ENCODE data around the gene SLC12A1. TPM values are rescaled to one million over a fixed set of nuclear protein-coding genes. Genes with fewer than 3 reads are reported as not detected.

SLC12A1 gene
- total RNA-seq, 1 donor from 2014 or later: not detected

GRCh38 chr15:48304398-48304797 lies 98.3 kb downstream of the SLC12A1 start:
- H3K4me2 ChIP-seq: no peak overlapping the region
- Mint-ChIP-seq H3K4me3 (no peak overlapping the region), H3K4me1 (peaks cover 27% of the 10 kb centered on the region), H3K27ac (peak overlapping the region; percentile 58), H3K36me3 (no peaks in the 10 kb centered on the region), H3K27me3 (ENCODE audit: insufficient read depth, low read depth) (peaks cover 2% of the 10 kb centered on the region), H3K9me3 (peaks cover 2% of the 10 kb centered on the region)
- H3K27me3 ChIP-seq: no peaks in the 10 kb centered on the region
- peaks cover 16% of the 10 kb centered on the region for H3F3A ChIP-seq (ENCODE audit: low read depth)
- H3K9me3 ChIP-seq (ENCODE audit: low read depth): no peaks in the 10 kb centered on the region
- H3K36me3 ChIP-seq: no peaks in the 10 kb centered on the region
- peaks cover 41% of the 10 kb centered on the region for H3K4me1 ChIP-seq
- H2AFZ ChIP-seq (replicated peaks): peak overlapping the region; percentile 76
- no peak overlapping the region for H3K9ac ChIP-seq
- no peak for DNase-seq (ENCODE audit: low spot score)
- no peaks in the 10 kb centered on the region for H3K79me2 ChIP-seq (ENCODE audit: low read depth)
- no peak for TF ChIP-seq EZH2phosphoT487 (IDR thresholded peaks at IDR 0.05)
- TF ChIP-seq EZH2 (IDR thresholded peaks at IDR 0.05): no peak
- no peak for TF ChIP-seq CTCF (IDR thresholded peaks at IDR 0.05)
- H3K4me3 ChIP-seq: no peak overlapping the region
- H4K20me1 ChIP-seq (ENCODE audit: low read depth): no peaks in the 10 kb centered on the region
- no peak overlapping the region for H3K27ac ChIP-seq

- H3K4me2 ChIP-seq: no peak overlapping the region
- TF ChIP-seq CTCF (IDR thresholded peaks at IDR 0.05): no peak
- no peak for TF ChIP-seq EZH2phosphoT487 (IDR thresholded peaks at IDR 0.05)
- no peak for TF ChIP-seq EZH2 (IDR thresholded peaks at IDR 0.05)
- H3K36me3 Mint-ChIP-seq: no peaks in the 10 kb centered on the region
- H3K27me3 Mint-ChIP-seq (ENCODE audit: insufficient read depth, low read depth): peaks cover 2% of the 10 kb centered on the region
- H3K79me2 ChIP-seq (ENCODE audit: low read depth): no peaks in the 10 kb centered on the region
- H4K20me1 ChIP-seq (ENCODE audit: low read depth): no peaks in the 10 kb centered on the region
- no peaks in the 10 kb centered on the region for H3K36me3 ChIP-seq
- H3K4me1 Mint-ChIP-seq: peaks cover 17% of the 10 kb centered on the region
- H3K4me3 Mint-ChIP-seq: no peak overlapping the region
- no peak overlapping the region for H3K27ac ChIP-seq
- H3K4me1 ChIP-seq: peaks cover 29% of the 10 kb centered on the region
- H3K4me3 ChIP-seq: no peak overlapping the region
- H3K9me3 Mint-ChIP-seq: peaks cover 2% of the 10 kb centered on the region
- DNase-seq (ENCODE audit: low spot score): no peak
- H3K9ac ChIP-seq: no peak overlapping the region
- no peaks in the 10 kb centered on the region for H3K27me3 ChIP-seq
- peaks cover 10% of the 10 kb centered on the region for H3F3A ChIP-seq (ENCODE audit: low read depth)
- H2AFZ ChIP-seq (replicated peaks): no peak overlapping the region
- no peaks in the 10 kb centered on the region for H3K9me3 ChIP-seq (ENCODE audit: low read depth)
- H3K27ac Mint-ChIP-seq: no peak overlapping the region
These were observed 100.5 kb downstream of the SLC12A1 start for GRCh38 chr15:48306639-48307038.

GRCh38 chr15:48307586-48307985 lies 101.5 kb downstream of the SLC12A1 start:
- Histone ChIP-seq H3K4me1 (peaks cover 29% of the 10 kb centered on the region), H3K36me3 (no peaks in the 10 kb centered on the region), H3K4me2 (no peak overlapping the region), H4K20me1 (ENCODE audit: low read depth) (no peaks in the 10 kb centered on the region), H3K9ac (no peak overlapping the region), H3K27ac (no peak overlapping the region), H2AFZ (replicated peaks) (no peak overlapping the region), H3F3A (ENCODE audit: low read depth) (peaks cover 10% of the 10 kb centered on the region), H3K27me3 (no peaks in the 10 kb centered on the region), H3K4me3 (no peak overlapping the region), H3K79me2 (ENCODE audit: low read depth) (no peaks in the 10 kb centered on the region), H3K9me3 (ENCODE audit: low read depth) (no peaks in the 10 kb centered on the region)
- peaks cover 20% of the 10 kb centered on the region for H3K4me1 Mint-ChIP-seq
- no peak overlapping the region for H3K27ac Mint-ChIP-seq
- TF ChIP-seq CTCF (IDR thresholded peaks at IDR 0.05) (no peak), EZH2phosphoT487 (IDR thresholded peaks at IDR 0.05) (no peak), EZH2 (IDR thresholded peaks at IDR 0.05) (no peak)
- DNase-seq (ENCODE audit: low spot score): no peak
- H3K4me3 Mint-ChIP-seq: no peak overlapping the region
- H3K27me3 Mint-ChIP-seq (ENCODE audit: insufficient read depth, low read depth): peaks cover 2% of the 10 kb centered on the region
- H3K36me3 Mint-ChIP-seq: no peaks in the 10 kb centered on the region
- peaks cover under 1% of the 10 kb centered on the region for H3K9me3 Mint-ChIP-seq
